ENCODE measurements around the gene ASXL3.

Gene ASXL3

DNA sequence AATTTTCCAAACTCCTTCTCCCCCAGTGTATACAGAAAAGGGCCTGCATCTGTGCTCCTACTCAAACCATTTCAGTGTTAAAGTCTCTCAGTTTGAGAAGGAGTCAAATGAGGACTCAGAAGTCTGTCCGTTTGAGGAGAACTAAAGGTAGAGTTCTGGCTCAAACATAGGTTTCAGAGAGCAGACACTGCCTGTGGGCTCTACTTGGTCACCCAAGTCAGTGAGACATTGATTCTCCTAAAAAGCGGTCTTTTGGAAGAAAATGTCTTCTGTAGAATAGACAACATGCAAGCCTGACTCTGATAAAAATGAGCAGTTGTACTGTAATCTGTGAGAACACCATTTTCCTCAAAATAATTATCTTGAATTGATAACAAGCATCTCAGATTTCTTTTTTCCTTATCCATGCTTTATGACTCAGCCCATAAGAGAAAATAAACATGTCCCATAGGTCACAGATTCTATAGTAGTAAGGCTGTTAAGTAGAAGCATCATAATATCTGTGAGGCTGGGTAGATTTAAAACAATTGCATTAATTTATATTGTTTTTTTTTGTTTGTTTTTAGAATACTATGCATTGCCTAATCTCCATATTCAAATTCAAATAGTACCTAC, 82.8 kb downstream of the ASXL3 start:
- no peak for DNase-seq (ENCODE audit: low spot score)

DNA sequence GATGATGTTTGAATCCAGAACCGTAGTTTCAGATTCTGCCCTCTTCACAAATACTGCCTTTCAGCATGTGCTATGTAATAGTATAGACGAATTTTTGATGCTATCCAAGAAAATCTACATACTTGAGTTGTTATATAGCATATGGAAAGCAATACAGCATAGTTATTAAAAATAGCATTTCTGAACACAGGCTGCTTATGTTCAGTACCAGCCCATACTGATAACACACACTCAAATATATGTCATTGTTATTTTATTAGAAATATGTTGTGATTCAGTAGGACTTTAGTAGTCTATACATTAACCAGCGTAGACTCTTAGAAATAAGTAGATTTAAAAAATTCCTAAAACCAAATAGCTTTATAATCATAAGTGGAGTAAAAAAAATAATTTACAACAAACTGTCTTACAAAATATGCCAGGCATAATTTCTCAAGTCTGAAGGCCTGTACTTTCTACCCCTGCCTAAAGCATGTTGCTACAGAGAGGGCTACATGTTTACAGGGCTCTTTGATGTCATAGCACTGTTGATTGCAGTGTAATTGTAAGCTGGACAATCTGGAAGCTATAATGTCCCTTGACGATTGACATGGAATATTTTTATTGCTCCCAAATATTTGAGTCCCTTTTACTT, 86.3 kb downstream of the ASXL3 start:
- no peak for DNase-seq (ENCODE audit: low spot score)

- DNase-seq (ENCODE audit: low spot score), result no peak
These were observed 87.2 kb downstream of the ASXL3 start for GRCh38 chr18:33665187-33665586.

DNA sequence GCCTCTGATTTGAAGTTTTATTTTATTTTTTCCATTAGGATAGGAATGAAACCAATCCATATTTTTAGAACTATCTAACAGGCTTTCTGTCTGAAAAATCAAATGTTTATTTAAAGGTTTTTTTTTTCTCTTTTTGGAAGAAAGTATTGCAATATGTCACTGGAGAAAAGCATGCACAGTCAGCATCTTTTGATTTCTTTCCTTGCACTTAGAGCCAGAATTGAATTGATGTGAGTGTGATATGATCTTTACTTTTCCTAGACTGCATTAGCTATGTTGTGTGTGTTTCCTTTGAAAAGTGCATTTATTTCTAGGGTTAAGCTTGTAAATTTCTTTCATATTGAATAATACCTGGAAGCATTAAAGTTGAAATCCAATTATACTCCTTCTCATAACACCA, 87.6 kb downstream of the ASXL3 start:
- DNase-seq (ENCODE audit: low spot score), result no peak

DNA sequence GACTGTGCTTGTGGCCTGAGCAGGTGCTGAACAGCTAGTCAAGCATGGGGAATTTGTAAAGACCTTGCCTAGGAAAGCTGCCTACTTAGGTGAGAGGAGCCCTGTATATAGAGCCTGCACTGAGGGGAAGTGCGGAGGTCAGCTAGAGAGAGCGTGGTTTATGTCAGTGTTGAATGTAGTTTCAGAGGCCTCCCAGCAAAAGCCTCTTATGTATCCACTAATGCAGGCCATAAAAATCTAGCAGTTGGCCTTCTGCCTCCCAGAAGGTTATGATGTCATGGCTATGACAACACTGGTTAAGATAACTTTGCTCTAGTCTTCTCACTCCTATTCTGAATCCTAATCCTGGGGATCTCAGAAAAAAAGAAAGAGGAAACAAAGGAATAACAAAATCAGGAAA, 88.9 kb downstream of the ASXL3 start:
- DNase-seq (ENCODE audit: low spot score), result no peak

DNA sequence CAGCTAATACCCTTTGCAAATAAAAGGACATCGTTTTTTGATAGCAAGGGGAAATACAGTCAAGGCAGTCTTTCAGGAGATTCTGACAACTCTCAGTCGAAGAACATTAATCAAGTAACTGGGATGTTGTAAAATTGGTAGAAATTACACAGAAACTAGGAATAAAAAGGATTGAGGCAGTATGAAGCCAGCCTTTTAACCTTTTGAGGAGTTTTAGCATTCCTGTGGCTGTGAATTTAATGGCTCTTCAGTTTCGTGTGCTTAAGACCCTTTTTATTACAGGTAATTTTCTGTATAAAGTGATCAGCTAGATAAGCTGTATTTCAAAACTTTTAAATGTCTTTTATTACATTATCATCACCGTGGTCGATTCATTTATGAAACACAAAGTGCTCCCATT, 91.6 kb downstream of the ASXL3 start:
- DNase-seq (ENCODE audit: low spot score), result no peak

DNA sequence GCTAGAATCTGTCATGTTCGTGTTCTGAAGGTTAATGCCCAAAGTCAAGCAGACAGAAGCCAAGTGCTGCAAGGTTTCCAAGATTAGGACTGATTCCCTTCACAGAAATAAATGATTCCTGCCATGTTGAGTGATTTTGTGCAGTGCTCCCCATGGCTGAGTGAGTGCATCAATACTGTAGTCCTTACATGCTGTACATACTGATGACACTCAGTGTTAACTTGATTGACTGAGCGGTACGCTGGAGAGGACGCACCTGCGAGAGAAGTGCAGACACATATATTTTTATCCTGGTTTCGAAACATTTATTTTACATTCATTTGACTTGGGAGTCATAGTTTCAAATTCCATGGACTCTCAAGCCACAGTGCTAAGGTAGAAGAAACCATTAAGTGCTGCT, 92.0 kb downstream of the ASXL3 start:
- no peak for DNase-seq (ENCODE audit: low spot score)

DNA sequence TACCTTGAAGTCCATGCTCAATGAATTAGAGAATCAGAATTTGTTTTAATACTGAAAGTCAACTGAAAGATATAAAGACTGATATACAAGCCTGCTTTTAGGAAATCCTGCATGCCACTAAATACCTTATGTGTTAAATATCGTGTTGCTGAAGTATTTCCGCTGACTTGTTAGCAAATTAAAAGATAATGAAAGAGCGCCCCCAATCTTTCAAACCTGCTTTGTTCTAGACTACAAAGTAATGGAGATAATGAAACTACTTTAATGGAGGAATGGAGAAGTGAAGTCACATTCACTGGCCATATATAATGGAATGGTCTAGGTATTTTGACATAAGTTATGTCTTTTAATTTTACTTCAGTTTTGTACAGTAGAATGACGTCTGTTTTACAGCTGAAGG, 95.7 kb downstream of the ASXL3 start:
- no peak for DNase-seq (ENCODE audit: low spot score)

GRCh38 chr18:33676593-33676992, 98.6 kb downstream of the ASXL3 start:
- DNase-seq (ENCODE audit: low spot score), result no peak

GRCh38 chr18:33677891-33678290, 99.9 kb downstream of the ASXL3 start:
- DNase-seq (ENCODE audit: low spot score), result no peak

DNA sequence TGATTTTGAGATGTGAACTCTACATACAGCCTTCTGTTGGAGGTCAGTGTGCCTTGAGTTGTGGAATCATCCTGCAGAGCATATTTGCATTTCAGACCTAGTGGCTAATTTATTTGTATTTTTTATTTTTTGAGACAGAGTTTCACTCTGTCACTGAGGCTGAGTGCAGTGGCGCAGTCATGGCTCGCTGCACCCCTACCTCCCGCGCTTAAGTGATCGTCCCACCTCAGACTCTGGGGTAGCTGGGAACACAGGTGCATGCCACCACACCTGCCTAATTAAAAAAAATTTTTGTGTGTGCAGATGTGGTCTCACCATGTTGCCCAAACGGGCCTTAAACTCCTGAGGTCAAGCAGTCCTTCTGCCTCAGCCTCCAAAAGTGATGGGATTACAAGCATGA, 104.4 kb downstream of the ASXL3 start:
- no peak for DNase-seq (ENCODE audit: low spot score)

DNA sequence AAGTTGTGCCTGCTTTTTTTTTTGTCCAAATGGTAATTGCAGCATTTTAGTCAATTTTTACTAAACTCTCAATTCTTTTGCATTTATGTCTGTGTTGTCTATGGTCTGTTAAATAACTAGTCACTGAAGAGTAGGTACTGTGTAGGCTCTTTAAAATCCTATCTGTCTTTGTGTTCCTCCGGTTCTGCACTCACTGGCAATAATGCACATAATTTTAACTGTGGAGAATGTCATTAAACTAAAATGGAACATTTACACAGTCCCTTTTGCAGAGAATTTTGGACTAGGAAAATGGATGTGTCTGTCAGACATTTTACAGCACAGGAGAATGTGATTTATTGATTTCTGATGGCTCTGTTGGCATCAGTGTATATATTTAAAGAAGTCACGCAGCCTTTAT, 116.6 kb downstream of the ASXL3 start:
- no peak for DNase-seq (ENCODE audit: low spot score)

DNA sequence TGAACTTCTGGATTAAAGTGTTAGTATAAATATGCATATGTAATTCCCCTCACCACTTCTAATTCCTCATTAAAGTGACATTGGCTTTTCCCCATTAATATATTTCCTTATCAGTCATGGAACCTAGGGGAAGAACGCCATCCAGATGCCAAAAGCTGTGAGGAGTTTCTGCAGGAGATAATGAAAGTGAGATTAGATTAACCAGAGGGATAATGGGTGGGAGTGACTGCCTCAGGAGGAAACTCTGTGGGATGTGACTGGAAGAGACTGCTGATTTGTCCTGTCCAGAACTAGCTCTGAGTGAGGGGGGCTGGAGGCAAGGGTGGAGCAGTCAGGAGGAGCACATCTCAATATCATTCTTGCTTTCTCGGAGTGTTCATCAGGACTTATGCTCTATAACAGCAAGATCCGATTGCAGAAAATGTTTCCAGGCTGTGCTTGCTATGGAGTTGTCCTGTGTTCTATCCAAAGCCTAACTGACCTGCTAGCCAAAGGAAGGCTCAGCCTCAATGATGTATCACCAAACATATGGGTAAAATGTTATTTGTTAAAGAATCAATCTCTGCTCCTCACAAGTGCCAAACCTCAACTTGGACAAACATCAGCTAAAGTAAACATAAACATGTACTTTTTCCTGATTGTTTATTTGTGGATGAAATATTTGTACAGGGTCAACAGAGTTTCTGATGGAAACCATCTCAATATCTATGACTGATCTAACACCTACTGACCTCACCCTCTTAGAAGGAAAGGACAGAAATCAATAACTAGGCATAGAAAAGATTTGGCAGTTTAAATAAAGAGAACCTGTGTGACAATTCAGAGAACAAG, 118.5 kb downstream of the ASXL3 start:
- DNase-seq (ENCODE audit: low spot score), result no peak

- DNase-seq (ENCODE audit: low spot score), result no peak
These were observed 119.5 kb downstream of the ASXL3 start for GRCh38 chr18:33697498-33697897.

- no peak for DNase-seq (ENCODE audit: low spot score)
These were observed 121.4 kb downstream of the ASXL3 start for GRCh38 chr18:33699372-33699771.

GRCh38 chr18:33700513-33700976, 122.5 kb downstream of the ASXL3 start:
- no peak for DNase-seq (ENCODE audit: low spot score)

- no peak for DNase-seq (ENCODE audit: low spot score)
These were observed 124.6 kb downstream of the ASXL3 start for GRCh38 chr18:33702625-33703024.

DNA sequence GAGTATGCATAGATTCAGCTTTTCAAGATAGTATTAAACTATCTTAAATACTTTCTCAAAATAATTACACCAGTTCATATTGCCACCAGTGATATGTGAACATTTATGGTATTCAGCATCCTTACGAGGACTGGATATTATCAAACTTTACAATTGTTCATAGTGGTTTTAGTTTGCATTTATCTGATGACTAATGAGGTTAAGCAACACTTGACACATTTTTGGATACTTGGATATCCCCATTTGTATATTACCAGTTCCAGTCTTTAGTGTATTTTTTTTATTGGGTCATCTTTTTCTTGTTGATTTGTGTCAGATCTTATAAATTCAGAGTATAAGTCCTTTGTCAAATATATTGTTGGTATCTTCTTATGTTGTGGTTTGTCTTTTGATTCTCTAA, 128.4 kb downstream of the ASXL3 start:
- no peak for DNase-seq (ENCODE audit: low spot score)

- DNase-seq (ENCODE audit: low spot score), result no peak
These were observed 130.9 kb downstream of the ASXL3 start for GRCh38 chr18:33708876-33709275.

- DNase-seq (ENCODE audit: low spot score), result no peak
These were observed 132.2 kb downstream of the ASXL3 start for GRCh38 chr18:33710269-33710668.

DNA sequence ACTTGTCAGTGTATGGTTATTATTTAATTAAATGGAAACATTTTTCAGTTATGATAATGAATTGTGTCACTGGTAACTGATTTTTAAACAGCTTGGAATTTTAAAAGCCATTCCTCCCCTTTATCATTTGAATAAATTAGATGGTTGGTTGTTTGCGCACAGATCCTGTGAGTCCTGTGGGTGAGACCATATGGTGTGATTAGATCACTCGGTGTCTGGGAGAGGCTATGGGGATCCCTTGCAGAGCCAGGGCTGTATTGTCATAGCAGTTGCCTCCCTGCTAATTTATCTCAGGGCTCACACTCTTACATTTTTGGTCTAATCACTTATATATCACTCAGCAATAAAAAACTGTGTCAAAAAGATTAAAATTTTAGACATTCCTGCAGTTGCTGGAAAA, 133.5 kb downstream of the ASXL3 start:
- DNase-seq (ENCODE audit: low spot score), result no peak

GRCh38 chr18:33712719-33713118, 134.7 kb downstream of the ASXL3 start:
- no peak for DNase-seq (ENCODE audit: low spot score)

DNA sequence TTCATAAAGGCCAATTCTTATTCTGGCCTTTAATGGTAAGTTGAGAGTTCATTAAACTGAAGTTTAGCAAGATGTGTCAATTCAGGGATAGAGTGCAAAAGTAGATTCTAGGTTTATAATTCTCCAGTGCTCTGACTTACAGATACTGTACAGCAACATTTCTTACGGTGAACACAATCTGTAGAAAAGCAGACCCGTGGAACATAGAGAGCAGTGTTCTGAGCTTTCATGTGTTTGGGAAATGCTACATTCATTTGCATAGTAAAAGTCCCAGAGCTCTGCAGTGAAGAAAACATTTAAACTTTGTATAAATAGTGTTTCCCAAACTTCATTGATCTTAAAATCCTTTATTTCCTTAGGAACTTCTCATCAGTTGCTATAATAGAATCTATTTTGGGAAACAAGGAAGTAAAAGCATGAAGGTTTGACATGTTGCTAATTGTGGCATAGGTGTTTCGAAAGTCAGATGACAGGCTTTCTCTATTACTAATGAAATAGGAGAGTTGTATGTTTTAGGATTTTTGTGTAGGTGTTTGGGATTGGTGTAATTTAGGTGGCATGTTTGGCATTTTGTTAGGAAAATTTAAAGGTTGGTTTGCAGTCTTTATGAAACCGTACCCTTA, 138.2 kb downstream of the ASXL3 start:
- DNase-seq (ENCODE audit: low spot score), result peak; percentile 9

All from kidney tubule cell (primary cell).